GM12892 (cell line): ENCODE data around the gene PSMC3.

Experiments
- POLR2A ChIP-seq: IDR thresholded peaks from 2 replicates; pipeline ENCODE4 v1.6.1; 2011; ENCODE audit warnings: low read depth, low read length, control low read depth
- TAF1 ChIP-seq: IDR thresholded peaks from 2 replicates; pipeline ENCODE4 v1.6.1; 2011; ENCODE audit warnings: low read depth, mild to moderate bottlenecking, control low read depth, low read length, borderline replicate concordance

- TF ChIP-seq POLR2A (no peak), TAF1 (no peak)
These were observed 11.6 kb downstream of the PSMC3 start for GRCh38 chr11:47414685-47415070.
